HuH-7 (cell line): ENCODE results near the gene SCGB3A1.

ENCODE experiments used
- DNase-seq: peaks from one replicate; pipeline ENCODE4 v3.0.0; 2011; ENCODE audit warnings: low spot score

The SCGB3A1 gene

DNA sequence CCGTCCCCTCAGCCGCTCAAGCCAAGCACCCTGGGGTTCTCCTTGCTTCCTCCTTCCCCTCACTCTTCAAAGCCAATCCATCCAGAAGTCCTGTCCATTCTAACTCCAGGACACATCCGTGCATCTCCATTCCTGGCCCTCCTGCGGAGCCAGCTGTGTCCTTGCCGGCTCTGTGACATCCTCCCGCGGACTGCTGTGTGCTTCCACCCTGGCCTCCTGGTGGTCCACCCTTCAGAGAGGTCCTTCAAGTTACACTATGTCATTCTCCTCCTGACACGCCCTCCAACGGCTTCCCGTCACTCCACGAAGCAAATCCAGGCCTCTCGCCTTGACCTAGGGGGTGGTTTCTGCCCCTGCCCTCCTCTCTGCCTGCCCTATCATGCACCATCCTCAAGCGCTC lies 13.0 kb upstream of the SCGB3A1 start:
- DNase-seq = no peak

DNA sequence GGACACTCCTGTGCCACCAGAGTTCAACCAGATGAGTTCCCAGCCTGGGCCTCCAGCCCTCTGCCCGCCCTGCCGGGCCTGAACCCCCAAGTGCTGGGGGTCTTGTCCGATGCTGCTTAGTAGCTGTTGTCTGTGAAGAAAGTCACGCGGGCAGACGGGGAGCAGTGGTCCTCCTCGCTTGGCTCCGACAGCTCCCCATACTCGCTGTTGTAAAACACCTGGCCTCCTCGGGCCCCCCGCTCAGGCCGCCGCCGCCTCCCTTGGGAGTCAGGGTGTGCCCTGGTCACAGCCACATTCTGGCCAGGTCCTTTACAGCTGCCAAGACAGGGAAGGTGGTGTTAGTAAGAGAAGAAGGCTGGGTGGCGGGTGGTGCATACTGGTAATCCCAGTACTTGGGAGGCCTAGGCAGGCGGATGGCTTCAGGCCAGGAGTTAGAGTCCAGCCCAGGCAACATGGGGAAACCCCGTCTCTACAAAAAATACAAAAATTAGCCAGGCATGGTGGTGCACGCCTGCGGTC lies 11.8 kb upstream of the SCGB3A1 start:
- DNase-seq = no peak

DNA sequence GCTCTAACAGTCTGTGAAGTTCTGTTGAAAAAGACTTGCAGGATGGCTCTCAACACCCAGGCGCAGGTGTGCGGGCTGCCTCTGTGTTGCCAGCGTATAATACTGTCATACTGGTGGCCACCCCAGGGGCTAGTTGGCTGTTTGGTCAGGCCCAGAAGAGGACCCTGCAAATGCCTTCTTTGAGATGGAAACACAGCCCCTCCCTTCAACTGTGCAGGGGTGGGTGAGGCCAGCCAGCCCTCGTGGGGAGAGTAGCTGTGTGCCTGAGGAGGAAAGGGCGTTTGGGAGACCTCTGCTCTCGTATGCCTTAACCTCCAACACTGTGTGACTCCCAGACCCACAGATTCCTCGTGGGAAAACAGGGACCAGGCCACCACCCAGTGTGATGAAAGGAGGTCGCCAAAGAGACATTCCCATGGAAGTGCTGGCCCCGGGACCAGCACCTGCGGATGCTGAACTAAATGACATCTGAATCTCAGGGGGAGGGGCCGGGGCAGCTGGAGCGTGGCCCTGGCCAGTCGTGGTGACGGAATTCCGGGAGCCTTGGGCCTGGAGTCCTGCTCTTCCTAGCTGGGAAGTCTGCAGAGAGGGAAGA lies 11.3 kb upstream of the SCGB3A1 start:
- DNase-seq = no peak

DNA sequence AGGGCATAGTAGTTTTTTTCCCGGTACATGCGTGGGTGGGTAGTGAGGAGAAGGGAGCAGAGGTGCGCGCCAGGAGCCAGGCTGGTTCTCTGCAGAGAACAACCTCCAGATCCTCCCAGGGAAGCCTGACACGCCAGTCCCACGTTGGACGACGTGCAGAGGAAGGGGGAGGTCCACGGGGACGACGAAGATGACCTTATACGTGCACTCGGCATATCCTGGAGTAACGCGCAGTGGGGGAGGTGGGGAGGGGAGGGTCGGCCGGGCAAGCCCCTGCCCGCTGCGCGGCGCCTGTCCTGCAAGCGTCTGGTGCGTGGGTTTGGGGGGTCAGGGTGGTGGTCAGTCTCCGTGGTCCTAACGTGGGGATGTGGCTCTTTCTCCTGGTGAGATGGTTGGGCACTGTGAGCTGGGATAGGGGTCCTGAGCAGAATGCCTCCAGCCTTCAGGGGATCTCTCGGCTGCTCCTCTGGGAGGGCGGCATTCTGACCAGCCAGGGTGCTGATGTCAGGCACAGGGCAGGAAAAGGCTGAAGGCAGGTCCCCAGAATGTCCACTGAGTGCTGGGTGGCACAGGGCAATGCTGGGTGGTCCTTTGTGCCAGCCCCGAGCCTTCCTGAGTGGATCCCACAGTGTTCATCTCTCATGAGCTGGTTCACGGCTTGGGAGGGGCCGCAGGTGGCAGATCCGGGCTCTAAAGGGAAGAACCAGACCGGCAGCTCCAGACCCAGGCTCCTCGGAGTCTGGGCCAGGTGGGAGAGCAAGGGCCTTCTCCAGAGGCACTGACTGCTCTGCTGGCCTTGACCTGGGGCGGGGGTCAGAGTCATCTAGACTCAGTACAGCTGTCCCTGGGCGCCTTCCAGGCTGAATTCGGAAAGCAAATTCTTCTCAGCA lies 10.5 kb upstream of the SCGB3A1 start:
- DNase-seq = no peak

DNA sequence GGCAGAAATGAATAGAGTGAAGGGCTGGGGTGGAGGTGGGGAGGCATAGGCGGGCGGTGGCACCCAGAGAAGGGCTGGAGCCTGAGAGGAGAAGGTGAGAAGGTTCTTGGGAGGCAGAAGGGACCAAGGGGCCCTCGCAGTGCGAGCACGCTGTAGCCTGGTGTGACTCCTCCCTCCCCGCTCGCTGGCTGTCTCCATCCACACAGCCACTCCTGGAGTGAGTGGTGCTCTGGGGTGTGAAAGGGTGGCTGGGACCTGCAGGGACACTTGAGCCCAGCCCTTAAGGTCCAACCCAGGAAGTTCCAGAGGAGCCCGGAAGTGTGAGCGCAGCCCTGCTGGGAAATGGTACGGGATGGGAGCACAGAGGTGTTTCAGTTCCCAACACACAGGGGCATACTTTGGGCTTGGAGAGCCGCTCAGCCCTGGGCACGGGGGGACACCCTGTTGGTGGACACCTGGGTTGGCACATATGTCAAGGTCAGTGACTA lies 9.3 kb upstream of the SCGB3A1 start:
- DNase-seq = peak; percentile 15

DNA sequence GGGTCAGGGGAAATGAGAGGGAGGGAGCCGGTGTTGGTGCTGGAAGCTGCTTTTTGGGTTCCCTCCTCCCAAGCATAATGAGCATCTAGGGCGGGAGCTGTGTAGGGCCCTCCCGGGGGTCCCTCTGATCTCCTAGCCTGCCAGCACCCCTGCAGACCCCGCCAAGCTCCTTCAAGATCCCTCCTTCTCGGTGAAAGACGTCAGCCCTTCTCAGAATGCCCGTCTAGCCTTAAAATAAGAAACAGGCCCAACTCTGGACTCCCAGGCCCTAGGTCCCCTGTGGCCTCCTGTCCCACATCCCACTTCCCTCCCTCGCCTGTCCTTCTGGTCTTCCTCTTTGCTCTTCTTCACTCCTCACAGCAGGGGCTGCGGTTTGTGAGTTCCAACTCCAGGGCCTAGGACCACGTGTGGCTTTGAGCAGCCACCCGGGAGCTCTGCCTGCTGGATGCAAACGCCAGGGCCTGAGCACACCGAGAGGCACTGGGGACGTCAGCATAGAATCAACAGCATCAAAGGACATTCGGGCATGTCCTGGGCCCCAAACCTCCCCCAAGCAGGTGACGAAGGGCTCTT lies 8.8 kb upstream of the SCGB3A1 start:
- DNase-seq = peak; percentile 25

DNA sequence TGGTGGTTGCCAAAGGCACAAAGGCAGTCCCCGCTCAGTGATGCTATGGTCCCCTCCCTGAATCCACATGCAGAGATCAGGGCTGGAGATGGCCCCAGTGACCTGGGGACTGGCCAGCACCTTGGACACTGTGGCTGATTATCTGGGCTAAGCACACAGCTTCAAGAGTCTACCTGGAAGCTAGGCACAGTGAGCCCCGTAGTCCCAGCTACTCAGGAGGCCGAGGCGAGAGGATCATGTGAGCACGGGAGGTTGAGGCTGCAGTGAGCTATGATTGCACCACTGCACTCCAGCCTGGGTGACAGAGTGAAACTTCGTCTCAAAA lies 8.3 kb upstream of the SCGB3A1 start:
- peak; percentile 12 for DNase-seq

DNA sequence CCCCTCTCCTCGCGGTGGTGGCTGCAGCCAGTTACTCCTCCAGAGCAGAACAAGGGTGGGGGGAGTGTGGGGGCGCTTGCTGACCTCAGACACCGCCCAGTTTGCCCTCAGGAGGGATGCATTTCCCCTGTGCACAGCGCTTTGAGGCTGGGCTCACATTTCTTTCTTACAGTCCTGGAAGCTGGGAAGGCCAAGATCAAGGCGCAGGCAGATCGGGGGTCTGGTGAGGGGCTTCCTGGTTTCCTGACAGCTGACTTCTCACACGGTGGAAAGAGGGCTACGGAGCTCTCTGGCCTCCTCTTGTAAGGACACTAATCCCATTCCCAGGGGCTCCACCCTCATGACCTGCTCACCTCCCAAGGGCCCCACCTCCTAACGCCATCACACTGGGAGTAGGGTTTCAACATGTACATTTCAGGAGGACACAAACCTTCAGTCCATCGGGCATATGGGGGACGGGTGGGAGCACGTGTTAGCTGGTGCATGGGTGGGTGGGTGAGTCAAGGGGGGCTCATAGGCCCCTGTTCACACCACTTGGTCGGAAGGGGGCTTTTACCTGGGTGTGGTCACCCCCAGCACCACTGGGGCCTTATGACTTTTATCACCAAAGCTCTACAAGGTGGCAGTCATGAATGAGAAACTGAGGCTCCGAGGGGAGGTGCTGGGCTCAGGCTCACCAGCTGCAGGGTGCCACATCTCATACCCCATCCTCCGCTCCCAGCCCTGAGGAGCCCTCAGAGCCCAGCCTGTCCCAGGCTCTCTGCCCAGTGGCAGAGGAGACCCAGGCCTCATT lies 7.7 kb upstream of the SCGB3A1 start:
- no peak for DNase-seq

DNA sequence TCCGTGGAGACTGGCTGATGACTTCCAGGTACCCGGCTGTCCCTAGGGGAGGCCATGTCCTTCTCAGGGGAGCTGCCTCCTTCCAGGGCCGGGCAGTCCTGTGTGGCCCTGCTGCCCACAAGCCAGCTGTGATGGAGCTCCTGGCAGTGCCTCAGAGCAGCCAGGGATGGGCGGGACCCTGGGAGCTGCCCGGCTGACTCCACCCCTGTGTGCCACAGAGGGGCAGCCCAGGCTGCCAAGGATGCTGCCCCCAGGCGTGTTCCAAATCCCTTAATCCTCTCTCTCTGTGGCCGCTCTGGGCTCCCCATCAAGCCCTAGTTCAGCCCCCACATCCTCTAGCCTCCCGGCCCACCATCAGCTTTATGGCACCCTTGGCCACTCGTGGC lies 7.0 kb upstream of the SCGB3A1 start:
- DNase-seq = no peak

DNA sequence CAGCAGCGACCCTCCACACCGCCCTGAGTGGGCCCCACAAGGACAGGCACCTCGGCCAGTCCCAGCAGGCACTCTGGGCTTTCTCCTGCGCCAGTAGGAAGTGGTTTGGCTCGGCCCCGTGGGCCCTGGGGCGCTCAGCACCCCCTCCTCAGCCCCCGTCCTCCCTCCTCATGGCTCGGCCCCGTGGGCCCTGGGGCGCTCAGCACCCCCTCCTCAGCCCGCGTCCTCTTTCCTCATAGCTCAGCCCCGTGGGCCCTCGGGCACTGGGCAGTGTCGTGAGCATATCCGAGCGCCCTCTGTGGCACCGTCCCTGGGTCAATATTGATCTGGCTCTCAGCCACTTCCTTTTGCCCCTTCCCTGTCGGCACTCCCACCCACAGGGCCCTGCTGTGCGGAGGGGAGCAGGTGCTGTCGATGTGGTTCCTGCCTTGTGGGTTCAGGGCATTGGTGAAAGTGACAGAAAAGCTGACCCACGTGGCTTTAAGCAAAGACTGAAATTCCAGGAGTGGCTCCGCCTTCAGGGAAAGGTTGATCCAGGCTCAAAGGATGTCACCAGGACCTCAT lies 5.5 kb upstream of the SCGB3A1 start:
- DNase-seq = no peak

DNA sequence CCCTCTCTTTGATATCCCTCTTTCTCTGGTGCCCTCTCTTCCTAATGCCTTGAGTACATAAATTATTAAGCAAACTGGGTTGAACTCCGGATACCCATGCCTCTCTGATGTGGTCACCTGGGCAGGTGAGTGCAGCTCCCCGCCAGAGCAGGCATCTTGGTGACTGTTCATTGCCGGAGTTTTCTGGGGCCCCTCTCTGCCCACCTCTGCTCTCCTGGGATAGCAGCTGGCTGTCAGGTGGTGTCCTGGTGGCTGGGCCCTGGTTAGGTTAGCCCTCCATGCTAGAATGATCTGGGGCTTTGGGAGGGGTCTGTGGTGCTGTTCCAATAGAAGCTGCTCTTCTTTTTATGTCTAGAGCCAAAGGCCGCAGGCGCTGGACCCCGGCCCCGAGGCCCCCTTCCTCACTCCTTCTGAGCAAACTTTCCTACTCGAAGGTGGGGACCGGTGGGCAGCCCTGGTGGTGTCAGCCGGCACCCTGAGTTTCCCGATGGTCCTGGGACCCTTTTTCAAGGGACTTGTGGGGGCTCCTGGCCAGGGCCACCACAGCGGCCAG lies 4.9 kb upstream of the SCGB3A1 start:
- DNase-seq = no peak

DNA sequence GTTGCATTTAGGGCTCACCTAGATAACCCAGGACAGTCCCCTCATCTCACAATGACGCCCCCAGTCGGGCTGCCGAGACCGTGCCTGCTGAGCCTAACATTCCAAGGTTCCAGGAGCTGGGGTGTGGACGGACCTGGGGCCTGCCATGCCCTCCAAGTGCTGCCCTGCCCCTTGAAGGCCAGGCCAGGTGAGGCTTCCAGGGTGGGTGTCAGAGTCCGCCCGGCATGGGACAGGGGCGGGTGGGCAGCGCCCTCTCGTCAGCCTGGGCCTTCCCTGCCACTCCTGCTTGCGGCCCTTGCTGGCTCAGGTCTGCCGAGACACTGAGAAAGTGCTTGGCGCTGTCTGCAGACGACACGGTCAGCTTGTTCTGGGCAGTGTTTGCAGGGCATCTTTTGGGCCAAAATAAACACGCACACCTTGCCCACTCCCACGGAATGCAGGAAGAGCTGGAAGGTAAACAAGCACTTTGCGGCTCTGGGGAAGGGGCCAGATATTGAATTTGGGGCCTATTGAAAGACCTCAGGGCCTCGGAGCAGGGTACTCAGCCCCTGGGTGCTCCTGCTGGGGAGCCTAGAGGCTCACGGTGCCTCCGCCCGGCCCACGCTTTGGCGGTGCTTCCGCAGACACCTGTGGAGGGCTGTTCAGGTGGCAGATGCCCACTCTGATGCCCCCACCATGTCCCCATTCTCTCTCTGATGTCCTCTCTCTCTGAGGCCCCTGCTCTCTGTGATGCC lies 4.2 kb upstream of the SCGB3A1 start:
- DNase-seq = no peak

DNA sequence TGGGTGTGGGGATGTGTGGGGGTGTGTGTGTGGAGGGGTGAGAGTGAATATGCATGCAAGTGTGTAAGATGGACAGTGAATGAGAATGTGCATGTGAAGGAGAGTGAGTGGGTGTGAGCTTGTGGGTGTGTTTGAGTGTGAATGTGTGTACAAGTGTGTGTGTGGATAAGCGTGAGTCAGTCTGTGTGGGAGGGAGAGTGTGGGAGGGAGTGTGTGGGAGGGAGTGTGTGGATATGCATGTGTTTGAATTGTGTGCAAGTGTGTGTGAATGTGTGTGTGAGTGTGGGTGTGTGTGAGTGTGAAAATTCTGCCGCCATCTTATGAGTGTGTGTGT lies 3.7 kb upstream of the SCGB3A1 start:
- DNase-seq = no peak

DNA sequence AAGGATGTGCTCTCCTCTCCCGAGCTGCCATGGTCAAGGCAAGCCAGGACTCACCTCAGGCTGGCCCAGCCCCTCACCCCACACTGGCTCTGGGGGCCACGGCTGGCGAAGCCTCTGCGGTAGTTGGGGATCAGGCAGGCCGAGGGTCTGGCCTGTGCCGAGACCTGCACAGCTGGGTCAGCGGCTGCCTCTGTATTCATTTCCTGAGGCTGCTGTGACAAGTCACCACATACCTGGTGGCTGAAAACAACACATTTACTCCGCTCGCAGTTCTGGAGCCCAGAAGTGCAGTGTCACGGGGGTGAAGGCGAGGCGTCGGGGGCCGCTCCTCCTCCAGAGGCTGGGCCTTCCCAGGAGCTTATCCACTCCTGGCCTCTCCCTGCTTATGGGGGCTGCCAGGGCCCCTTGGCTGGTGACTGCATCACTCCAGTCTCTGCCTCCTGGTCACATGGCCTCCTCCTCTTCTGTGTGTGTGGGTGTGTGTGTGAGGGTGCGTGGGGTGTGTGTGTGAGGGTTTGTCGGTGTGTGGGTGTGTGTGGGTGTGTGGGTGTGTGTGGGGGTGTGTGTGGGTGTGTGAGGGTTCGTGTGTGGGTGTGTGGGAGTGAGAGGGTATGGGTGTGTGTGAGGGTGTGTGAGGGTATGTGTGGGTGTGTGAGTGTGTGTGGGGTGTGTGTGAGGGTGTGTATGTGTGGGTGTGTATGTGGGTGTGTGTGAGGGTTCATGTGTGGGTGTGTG lies 3.2 kb upstream of the SCGB3A1 start:
- no peak for DNase-seq

DNA sequence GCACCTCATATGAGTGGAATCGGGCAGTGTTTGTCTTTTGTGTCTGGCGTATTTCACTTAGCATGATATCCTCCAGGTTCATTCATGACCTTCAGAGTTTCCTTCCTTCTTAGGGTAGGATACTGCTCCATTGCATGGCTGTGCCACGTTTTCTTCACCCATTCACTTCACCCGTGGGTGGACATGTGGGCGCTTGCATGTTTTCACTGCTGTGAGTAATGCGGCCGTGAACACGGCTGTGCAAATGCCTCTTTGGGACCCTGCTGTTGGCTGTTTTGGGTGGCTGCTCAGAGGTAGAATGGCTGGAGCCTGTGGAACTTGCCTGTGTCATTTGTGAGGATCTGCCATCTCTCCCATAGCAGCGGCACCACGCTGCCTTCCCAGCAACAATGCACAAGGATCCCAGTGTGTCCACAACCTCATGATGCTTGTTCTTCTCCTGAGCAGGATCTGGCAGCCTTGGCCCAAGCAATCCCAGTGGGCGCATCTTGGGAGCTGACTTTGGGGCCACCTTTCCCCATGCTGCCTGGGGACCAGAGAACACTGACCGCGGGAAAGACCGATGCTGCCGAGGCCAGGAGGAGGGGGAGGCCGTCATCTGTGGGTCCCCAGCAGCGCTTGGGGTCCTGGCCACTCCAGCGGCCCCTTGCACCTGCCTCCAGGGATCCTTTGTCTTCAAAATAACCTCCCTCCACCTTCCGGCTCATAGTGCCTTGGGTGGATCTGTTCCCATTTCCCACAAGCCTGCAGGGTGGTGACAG lies 2.3 kb upstream of the SCGB3A1 start:
- DNase-seq = no peak

DNA sequence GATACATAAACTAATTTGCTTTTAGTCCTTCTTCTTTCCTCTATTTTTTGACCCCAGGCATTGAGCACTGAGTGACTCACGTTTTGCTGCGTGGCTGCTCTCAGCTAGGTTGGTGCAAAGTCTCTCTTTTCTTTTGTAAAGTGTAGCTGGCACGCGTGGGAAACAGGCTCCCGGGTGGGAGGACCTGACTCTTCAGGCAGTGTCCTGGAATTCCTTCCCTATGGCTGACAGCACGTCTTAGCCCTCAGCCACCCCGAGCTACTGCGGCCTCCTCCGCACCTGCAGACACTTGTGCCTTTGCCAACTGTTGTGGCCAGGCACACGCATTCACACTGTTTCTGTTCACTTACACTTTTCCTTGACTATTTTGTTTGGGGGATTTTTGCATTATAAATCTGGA lies 877 bp upstream of the SCGB3A1 start:
- DNase-seq = no peak

DNA sequence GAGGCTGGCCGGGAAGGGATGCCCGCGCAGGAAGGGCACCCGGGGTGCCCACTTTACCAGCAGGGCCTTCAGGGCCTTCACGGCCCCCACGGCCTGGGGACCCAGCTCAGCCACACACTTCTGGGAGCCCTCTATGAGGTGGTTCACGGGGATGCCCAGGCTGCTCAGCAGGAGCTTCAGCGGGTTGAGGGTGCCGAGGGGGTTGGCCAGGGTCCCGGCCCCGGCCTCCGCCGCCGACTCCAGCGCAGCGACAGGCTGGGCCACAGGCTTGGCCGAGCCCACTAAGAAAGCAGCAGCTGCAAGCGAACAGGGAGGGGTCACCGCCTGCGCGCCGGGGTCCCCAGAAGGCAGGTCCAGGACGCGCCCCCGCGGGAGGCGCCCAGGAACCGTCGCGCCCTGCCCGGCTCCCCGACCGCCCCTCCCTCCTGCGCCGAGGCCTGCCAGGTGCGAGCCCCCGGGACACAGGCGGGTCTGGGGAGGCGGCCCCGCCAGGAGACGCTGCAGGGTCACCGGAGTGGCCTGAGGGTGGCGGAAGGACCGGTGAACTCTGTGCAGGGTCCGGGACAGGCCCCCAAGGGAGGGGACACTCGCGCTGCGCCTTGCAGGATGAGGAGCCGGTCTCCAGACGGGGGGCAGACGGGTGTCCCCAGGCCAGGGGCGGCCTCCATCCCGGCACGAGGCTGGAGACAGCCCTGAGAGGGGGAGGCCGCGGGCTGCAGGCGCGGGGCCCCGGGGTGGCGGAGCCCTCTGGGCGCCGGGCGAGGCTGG lies 572 bp downstream of the SCGB3A1 start:
- no peak for DNase-seq

DNA sequence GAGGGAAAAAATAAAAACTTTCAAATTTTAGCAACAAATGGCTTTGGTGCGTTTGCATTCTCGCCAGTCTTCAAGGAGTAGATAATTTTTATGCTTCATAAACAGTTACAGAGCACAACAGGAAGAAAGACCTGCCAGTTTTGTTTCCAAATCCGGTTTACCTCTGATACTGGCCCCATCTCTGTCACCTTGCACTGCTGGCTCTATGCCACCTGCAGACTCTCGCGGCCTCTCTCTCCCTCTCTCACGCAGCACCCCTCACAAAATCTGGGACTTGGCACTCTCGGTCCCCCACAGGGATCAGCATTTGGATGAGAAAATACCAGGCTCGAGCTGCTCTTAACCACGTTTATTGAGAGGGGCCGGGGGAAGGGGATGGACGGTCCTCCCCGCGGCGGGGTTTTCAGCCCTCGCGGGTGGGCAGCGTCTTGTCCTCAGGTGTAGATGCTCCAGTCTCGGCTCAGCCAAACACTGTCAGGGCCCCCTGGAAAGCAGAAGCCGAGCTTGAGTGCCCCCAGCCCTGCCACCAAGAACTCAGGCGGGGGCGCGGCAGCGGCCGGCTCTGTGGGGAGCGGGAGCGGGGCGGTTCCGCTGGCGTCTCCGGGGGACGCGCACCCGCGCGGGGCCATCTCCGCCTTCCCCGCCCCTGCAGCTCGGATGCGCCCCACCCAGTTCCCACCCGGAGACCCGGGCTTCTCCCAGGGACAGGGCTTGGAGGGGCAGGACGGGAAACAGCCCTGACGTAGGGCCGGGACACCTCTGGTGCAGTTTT lies 1.3 kb downstream of the SCGB3A1 start:
- DNase-seq = no peak
